Activated gamma-delta T cell treated with Interleukin-2 at 50 U/mL for 16 hours (primary cell): ENCODE results near the gene ATP5PB.

ENCODE experiments used
- DNase-seq: peaks from one replicate; pipeline ENCODE4 v3.0.0-alpha.2; 2020

Gene ATP5PB

DNA sequence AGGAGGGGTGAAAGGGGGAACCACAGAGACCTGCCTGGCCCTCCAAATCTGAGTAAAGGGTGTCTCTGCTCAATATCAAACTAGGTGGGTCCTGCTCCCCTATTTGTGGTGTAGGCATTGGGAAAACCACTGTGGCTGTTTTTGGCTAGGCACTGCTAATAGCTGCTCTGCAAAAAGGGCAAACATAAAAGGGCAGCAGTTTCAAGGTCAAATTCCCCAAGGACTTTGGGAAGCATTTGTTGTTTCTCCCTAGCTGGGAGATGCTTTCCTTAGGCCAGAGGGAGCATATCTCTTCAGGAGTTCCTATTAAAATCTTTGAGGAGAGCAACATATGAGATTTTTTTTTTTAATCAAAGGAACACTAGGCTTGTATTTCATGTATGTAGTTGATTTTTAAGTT is 26.9 kb downstream of the ATP5PB start:
- DNase-seq: no peak

DNA sequence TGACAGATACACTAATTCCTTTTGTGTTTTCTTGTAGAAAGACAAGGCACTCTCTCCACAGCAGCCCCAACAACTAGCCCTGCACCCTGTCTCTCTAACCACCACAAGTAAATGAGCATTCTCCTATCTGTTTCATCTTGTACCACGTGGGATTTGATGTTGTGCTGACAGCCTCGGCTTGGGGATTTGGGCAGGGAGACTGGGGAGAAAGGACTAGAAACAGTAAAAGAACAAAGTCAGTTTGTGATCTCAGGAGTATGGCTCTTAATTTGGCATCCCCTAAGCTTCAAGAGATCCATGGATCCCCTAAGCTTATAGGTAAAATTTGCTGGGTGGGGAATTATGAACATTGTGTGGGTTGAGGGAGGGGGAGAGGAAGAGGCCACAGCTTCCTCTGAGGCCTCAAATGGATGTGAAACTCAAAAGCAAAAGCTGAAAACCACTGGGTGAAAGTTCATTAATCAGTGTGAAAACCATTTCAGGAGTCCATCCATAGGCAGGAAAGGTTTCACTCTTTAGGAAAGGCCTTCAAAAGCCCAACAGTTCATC is 27.6 kb downstream of the ATP5PB start:
- peak; percentile 26 for DNase-seq

DNA sequence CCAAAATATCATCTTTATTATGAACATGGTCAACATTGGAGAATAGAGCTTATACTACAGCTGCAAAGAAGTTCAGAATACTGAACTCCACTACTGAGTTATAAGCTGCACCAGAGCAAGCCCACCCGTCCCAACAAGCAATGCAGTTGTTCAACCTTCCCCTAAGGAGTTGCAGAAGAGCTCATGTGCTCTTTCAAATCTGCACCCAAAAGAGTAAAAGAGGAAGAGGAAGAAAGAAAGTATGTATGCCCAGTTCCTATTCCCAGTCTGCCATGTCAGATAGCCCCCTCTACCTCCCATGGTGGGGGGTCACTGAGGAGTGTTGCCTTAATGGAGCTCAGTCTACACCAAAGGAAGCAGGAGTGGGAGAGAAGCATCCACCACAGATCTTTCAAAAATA is 31.4 kb downstream of the ATP5PB start:
- no peak for DNase-seq

DNA sequence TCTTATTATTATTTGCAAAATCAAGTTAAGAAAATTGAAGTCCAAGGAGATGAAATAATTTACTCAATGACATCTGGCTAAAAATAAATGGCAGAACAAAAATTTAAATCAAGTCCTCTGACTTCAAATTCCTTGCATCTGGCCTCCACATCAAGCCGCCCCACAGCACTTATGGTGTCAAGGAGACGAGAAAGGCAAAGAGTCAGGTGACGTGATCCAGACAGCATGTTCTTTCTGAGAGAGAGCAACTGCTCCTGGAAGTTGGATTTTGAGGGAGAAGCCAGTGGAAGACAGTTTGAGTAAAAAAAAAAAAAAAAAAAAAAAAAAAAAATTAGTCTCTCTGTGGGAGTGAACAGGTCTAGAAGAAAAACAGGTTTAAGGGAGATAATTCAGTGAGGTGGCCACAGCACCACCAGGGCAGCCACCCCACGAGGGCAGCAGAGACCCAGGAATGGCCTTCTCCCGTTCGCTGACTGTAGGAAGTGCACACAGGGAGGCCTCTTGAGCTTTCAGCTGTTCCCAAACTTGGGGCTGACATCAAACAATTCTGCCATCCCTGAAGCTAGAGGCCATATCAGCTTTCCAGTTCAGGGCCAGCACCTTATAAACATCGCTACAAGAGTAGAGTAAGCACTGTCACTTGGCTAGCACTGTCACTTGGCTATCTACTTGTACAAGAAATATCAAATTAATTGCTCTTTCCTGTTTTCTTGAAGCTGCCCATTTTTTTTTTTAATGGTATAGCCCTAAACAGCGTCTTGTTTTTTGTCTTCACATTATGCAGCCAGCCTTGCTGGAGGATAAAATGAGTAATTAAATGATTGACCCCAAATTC is 32.3 kb downstream of the ATP5PB start:
- peak; percentile 44 for DNase-seq

DNA sequence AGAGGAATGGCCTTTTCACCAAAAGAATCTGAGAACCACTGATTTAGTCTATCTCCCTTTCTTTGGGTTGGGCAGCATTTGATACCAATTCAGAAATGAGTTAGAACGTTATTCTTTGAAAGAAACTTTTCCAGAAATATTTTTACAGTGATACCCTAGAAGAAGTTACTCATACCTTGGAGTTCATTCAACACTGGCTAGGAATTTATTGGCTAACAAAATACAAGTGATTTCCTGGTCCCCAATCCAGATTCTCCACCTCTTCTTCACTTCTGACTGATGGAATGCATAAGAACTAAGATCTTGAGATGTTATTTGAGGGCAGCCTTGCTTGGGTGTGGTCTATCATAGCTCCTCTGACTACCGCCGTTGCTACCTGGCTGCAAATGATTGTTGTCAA is 33.9 kb downstream of the ATP5PB start:
- no peak for DNase-seq

DNA sequence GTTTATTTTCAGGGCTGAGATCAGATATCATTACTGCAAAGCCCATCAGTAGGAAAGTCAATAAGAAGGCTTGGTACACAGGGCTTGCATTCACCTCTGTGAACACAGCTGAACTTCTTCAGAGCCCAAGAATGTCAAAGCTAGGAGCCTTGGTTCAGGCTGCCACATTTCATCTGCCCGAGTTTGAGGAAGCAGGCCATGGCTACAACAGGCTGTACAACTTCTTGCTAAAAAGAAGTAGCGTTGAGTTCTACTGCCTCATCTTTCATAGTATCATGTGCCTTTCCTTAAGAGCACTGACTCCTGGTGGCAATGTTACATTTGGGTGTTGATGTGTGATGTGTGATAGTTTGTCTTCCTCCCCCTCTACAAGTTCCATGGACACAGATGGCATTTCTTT is 34.6 kb downstream of the ATP5PB start:
- DNase-seq: no peak

DNA sequence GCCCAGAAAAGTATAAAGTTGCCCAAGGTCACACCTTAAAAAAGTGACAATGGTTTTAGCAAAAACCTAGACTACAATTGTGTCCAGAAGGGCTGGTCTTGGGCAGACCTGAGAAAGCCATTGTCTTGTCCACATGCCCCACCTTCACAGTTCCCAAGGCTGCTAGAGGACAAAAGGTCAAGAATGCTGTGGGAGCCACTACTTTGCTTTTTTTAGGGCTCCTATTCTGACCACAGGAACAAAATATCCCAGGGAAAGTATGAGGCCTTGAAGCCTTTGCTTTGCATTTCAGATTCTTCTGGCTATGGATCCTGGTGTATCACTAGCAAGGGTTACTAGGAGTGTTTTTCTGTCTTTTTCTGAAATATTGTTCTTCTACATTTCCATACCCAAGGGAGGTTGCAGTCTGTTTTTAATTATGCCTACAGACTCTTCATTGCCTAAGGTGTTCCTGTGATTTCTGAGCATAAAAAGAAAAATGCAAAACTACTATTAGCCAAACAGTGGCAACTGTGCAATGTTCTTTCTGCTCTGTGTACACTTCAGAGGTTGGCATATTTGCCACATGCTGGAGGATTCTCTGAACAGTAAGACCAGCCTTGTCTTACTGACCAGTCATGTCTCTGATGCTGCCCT is 35.2 kb downstream of the ATP5PB start:
- DNase-seq: no peak

DNA sequence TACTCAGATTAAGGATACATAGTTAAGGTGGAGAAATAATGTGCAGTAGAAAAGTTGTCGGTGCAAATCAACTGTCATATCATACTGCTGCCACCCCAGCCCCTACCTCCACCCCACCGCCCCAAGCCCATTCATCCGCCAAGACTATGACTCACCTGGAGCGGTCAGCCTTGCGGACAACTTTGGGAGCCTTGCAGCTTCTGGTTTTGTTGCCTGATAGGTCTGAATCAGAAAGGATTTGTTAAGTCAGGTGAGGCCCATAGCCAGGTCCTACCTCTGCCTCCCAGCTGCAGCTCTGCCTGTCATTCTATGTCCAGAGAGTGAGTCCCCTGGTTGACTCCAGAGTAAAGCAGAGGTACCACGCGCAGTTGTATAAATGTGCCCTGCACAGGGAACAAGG is 37.2 kb downstream of the ATP5PB start:
- no peak for DNase-seq

DNA sequence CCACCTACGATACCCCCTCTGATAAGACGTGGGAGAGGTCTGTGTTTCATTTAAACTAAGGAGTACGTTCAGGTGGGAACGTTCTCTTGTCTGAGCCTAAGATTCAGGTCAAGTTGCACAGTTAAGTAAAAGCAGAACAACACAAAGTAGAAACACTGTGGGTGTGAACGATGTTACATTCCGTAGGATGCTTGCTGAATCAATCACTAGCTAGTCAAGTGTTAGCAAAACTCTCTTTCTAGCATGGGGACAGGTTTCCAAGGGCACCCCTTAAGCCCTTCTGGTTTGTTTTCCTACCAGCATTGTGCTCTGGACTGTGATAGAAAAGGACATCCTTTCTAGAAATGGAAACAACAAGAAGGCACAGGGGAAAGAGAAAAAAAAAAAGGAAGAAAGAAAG is 37.9 kb downstream of the ATP5PB start:
- DNase-seq: no peak

DNA sequence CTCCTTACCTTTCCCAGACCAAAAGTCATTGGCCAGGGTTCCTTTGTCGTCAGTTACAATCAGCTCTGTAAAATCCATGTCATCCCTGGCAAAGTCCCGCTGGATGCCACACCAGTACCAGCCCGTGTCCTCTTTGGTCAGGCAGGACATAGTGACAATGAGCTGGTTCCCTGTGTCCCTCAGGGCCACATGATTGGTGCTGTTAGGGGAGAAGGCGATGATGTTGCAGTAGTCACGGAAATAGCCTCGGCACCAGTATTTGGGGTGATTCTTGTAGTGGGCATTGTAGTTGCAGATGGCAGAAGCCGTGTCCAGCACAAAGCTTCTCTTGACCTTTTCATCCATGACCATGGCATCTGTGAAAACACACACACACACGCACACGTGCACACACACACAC is 39.4 kb downstream of the ATP5PB start:
- DNase-seq: no peak

DNA sequence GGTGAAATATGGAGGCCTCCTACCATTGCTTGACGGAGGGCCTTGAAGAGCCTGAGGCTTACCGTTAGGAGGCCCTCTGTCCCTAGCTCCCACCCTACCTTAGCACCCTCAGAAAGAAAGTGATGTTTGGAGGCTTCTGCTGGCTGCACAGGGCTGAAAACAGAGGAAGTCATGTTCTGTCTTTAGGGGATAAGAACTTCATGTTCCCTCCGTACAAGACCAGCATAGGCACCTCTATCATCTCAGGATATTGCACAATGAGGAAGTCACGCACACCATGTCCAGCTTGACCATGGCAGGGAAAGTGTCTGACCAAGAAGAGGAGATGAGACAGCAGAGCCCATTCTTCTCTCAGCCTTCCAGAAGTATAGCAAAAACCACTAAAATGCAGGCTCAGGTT is 40.3 kb downstream of the ATP5PB start:
- no peak for DNase-seq

DNA sequence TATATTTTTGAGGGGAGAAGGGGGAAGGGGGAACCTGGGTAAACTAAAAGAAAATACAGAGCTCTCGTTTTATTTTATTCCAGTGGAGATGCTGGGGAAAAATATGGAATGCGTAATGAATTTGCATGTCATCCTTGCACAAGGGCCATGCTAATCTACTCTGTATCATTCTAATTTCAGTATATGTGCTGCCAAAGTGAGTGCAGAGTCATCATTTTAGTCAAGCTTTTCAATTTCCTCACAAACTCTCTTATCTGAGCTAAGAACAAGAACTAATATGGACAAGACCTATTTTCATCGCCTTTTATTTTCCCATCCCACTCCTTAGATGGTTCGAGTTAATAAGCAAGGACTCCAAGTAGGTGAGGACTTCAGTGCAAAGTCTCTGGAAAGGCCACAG is 41.0 kb downstream of the ATP5PB start:
- no peak for DNase-seq

DNA sequence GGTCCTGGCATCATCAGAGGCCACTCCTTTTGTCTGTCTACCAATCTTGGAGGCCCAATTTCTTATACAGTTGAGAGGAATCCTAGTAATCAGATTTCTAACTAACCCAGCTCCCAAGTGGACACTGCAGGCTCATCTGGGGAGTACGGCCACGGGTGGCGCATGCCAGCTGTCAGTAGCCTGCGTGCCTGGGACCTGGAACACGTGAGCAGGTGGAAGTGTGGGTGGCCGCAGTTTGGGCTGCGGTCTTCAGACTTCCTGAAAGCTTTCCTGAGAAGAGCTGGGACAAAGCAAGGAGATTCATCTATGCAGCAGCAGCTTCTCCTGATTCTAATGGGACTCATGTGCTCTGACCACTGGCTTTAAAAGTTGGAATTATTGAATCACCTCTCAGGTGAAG is 41.8 kb downstream of the ATP5PB start:
- DNase-seq: no peak

DNA sequence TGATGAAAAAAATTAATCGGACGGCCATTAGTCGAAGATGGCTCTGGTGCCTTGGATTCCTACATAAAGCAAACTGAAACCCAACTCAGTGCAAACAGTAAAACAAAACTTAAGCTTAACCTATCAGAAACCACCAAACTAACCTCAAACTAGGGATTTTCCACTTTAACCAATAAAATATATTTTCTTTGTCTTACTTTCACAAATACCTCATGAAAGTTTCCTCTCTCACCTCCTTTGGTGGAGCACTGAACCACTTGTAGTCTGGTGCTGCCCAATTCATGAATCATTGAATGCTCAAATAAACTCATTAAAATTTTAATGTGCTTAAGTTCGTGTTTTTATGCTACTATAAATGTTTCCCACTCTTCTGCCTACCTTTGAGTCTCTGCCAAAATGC is 47.1 kb downstream of the ATP5PB start:
- DNase-seq: no peak

DNA sequence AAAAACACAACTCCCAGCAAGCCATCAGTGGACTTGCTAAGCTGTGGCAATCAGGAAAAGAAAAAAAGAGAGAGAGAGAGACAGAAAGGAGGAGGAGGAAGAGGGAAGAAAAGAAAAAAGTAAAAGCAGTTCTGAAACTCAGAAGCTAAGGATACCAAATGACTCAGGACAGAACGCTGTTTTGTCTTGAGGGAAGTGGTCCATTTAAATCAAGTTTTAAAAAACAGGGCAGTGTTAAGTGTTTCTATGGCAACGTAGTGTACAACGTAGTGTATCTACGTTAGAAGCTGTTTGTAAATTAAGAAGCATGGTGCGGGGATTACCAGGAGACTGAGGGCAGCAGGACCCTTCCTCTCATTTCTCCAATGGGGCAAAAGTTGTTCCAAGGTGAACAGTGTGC is 48.3 kb downstream of the ATP5PB start:
- no peak for DNase-seq

DNA sequence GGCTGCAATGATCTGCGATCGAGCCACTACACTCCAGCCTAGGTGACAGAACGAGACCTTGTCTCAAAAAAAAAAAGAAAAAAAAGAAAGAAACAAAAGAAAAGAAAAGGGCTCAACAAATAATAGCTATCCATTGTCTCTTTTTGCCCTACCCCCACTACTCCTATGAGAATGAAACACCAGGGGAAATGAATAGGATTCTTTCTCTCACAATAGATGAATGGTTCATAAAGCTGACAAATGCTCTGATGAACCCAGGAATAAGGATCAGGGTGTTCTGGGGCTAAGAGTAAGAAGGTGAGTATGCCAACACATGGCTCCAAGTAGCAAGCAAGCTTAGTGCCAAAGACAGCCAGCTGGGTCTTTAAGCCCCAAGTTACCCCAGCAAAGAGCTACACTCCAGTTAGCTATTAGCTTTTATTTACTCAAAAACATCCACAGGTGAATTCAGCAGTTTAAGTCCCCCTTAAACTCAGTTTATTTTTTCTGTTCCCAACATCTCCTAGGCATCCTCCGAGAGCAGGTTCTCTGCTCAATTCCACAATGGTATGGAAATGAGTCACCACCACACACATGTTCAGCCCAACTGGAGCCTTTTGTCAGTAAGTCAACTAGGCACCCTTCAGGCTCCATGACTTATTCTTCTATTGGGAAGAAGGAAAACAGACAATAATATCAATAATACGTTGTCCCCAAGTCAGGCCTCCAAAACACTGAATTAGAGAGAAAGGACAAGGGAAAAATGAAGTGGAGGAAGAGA is 49.9 kb downstream of the ATP5PB start:
- no peak for DNase-seq

DNA sequence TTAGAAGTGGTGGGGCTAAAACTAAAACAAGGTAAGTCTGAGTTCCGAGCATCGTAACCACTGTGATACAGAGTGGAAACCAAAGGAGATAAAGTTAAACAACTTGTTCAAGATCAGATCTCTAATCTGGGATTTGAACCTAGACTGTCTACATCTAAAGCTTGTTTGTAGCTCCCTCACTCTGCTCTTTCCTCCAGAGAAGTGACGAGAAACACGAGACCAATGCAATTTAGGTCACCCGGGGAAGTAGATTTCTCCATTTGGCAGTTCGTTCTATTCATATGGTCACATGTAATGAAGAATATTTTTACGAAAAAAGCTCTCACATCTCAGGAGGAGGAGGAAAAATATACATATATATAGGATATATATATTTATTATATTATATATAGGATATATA is 52.4 kb downstream of the ATP5PB start:
- DNase-seq: no peak

DNA sequence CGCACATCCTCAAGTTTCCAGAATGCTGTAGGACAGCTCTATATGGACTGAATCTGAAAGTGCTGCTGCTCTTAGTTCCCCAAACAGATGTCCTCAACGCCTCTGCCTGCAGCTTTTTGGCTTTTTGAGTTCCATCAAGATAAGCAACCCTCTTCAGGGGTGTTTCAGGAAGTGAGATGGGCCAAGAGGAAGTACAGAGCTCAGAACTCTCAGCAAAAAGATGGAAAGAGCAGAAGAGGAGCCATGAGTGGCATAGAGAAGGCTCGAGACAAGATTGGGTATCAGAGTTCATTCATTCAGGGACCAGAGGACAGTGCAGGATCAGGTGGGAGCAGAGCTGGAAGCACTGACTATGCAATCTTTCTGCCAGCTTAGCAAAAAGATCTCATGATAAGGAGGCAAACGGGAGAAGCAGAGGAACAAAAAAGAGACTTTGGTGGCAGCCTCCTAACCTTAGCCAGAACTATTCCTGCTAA is 54.4 kb downstream of the ATP5PB start, which contains the start of the genes ADORA3 and TMIGD3:
Gene ADORA3, minus strand, starts transcription at position 49 of the 476 bp plus-strand sequence. CDS start 279 bp downstream, outside the sequence.
Gene TMIGD3, minus strand, starts transcription at position 49 of the 476 bp plus-strand sequence. CDS start 279 bp downstream, outside the sequence.
- no peak for DNase-seq

DNA sequence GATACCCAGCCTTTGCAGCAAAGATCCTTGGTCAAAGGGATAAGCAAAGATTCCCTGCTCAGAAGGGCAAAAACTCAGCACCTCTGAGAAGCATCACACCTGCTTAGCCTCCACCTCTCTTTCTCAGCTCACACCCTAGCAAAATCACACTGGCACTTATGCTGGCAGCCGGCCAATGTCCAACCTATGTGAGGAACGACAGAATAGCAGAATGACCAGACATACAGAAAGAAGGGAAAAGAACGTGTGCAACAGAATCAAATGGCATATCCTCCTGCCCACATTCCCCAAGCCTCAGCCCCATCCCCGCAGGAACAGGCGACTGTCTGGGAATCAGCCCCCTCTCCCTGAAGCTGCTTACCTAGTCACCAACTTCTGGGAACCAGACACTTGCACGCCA is 54.8 kb downstream of the ATP5PB start:
- DNase-seq: no peak

DNA sequence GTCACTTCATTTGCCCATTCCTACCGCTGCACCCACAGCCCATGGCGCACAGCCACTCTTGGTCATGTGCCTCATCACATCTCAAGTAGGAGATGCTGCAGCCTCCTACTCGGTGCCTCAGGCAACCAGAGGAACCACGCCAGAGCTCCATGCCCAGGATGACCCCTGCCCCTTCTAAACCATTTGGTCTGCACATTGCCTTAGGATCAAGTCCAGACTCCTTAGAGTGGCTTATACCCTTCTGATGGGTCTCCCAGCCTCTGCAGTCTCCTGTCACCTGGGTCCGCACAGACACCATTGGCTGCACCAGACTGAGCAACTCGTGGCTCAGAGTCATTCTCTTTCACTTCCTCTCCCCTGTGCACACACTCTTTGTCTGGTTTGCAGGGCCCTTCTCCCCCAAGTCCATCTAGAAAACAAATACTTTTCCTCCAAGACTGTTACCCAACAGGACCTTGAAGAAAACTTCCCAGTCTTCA is 56.4 kb downstream of the ATP5PB start:
- no peak for DNase-seq

DNA sequence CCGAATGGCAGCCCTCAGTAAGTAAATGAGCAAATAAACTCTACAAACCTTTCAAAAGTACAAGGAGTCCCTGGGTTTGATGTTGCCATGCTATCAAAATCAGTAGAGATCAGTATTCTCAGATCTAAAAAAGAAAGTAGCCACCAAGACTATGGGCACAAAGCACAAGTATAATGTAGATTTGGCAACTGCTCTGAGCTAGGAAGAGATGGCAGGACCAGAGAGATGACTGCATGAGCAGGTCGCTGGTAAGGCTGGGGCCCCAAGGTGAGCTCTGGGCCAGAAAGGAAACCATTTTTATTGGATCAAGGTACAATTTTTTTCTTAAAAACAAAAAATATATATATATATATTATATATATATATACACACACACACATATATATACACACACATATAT is 57.3 kb downstream of the ATP5PB start:
- no peak for DNase-seq

DNA sequence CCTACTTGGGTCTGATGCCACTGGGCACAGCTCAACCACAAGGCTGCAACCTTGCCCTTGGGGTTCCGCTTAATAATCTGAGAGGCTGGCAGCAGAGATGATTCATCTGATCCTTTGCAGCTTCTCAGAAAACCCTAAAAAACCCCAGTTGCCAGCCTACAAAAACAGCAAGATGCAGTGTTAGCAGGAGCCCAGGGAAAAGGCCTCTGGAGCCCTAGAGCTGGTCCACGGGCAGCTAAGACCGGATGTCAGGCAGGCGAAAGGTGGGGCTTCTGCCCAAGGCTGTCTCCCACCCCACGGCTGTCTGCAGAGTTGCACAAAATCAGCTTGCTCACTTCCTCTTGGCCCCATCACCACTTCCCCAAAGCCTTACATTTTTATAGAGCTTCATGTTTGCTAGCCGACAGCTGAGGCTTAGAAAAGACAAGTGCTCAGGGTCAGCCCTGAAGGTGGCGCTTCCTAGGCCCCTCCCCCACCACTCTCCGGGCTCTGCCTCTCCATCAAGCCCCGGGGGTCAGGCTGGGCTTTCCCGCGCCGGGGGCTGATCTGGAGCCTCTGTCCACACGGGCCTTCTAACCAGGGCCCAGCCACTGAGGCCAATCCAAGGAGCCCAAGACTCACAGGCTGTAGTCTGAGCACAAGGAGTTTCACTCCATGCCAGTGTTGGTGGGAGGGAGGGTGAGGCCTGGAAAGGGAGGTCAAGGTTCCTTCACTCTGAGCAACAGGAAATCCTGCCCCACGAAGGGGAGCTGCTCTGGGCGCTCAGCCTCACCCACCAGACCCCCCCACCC is 58.3 kb downstream of the ATP5PB start:
- peak; percentile 71 for DNase-seq
